ENCODE measurements around the gene GPNMB. TPM values are rescaled to one million over a fixed set of nuclear protein-coding genes. Genes with fewer than 3 reads are reported as not detected.

GPNMB gene
- total RNA-seq, 1 donor, result 60.9 TPM

DNA sequence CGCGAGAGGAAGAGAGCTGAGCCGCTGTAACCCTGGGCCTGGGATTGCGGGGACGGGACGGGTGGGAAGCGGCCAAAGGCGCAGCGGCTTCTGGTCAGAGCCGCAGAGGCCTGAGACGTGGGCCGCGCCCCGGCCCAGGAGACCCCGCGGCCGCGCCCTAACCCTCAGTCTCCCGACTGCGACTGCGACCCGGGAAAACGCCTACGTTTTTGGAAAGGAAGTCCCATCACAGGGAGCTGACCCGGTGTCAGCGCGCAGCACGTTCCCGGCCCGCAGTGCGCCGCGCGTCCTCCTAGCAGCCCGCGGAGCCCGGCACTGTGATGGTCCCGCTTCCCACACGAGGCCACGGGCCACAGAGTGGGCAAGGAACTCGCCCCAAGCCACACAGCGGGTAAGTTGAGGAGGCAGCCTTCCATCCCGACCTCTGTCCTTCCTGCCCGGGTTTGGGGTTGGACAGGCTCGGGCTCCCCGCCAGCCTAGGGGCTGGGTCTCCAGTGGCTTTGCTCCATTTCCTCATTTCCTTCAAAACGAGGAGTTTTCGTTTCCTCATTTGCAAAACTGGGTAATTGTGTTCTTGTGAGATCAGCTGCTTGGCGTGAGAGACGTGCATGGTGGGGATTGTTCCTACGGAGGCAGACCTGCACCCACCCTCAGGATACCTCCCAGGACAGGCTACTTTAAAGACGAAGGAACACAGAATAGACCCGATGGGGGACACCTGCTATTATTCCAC lies 1.2 kb downstream of the GPNMB start:
- no peak for TF ChIP-seq CTCF (IDR thresholded peaks at IDR 0.05; ENCODE audit: insufficient read depth, low read depth, low read length)
- no peak for DNase-seq (ENCODE audit: low read depth)
- H3K4me3 ChIP-seq (ENCODE audit: low read depth, low read length), result peak overlapping the region; percentile 52

DNA sequence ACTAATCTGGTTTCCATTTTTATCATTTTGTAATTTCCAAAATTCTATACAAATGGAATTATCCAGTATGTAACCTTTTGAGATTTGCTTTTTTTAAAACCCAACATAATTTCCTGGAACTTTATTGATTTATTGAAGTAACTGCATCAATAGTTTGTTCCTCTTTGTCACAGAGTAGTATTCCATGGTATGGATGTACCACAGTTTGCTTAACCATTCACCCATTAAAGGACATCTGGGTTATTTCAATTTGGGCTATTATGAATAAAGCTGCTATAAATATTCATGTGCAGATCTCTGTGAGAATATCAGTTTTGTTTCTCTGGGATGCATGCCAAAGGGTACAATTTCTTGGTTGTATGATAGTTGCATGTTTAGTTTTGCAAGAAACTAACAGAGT lies 2.9 kb downstream of the GPNMB start:
- H3K4me3 ChIP-seq (ENCODE audit: low read depth, low read length), result no peak overlapping the region
- no peak for DNase-seq (ENCODE audit: low read depth)
- no peak for TF ChIP-seq CTCF (IDR thresholded peaks at IDR 0.05; ENCODE audit: insufficient read depth, low read depth, low read length)

DNA sequence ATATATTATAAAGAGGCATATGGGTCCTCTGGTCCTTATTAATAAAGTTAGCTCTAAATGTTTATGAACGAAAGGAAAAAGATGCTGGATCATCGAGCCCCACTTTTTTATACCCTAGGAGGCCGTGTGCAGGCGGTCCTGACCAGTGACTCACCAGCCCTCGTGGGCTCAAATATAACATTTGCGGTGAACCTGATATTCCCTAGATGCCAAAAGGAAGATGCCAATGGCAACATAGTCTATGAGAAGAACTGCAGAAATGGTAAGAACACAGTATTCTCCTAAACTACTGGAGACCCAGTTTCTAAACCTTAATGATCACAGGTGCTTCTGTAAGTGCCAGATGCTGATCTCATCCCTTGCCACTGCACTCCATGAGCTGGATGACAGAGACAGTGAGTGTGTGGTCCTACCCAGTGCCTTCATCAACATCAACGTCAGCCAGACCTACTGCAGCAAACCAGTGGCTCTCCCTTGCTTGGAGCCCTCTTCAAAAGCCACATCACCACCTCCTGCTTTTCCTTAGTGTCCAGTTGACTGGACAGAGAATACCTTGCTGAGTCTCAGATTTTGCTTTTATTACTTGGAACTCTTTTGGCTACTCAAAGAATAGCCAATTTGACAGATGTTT lies 7.6 kb downstream of the GPNMB start:
- H3K4me3 ChIP-seq (ENCODE audit: low read depth, low read length), result no peak overlapping the region
- DNase-seq (ENCODE audit: low read depth), result no peak
- TF ChIP-seq CTCF (IDR thresholded peaks at IDR 0.05; ENCODE audit: insufficient read depth, low read depth, low read length), result no peak

DNA sequence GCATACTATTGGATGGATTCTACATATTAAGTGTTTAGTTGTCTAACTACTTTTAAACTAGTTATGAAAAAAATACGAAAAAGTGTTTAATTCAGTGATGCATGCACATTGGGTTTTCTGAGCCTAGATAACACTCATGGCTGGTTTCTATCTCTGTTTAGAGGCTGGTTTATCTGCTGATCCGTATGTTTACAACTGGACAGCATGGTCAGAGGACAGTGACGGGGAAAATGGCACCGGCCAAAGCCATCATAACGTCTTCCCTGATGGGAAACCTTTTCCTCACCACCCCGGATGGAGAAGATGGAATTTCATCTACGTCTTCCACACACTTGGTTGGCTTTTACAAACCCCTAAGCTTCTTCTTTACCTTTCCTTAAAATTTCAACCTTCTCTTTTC lies 10.2 kb downstream of the GPNMB start:
- no peak for TF ChIP-seq CTCF (IDR thresholded peaks at IDR 0.05; ENCODE audit: insufficient read depth, low read depth, low read length)
- no peak overlapping the region for H3K4me3 ChIP-seq (ENCODE audit: low read depth, low read length)
- no peak for DNase-seq (ENCODE audit: low read depth)

DNA sequence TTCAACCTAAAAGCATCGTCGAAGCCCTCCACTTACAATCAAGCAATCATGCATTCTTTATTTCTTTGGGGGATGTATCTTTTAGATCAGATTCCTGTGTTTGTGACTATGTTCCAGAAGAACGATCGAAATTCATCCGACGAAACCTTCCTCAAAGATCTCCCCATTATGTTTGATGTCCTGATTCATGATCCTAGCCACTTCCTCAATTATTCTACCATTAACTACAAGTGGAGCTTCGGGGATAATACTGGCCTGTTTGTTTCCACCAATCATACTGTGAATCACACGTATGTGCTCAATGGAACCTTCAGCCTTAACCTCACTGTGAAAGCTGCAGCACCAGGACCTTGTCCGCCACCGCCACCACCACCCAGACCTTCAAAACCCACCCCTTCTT lies 13.8 kb downstream of the GPNMB start:
- no peak overlapping the region for H3K4me3 ChIP-seq (ENCODE audit: low read depth, low read length)
- no peak for DNase-seq (ENCODE audit: low read depth)
- TF ChIP-seq CTCF (IDR thresholded peaks at IDR 0.05; ENCODE audit: insufficient read depth, low read depth, low read length), result no peak

DNA sequence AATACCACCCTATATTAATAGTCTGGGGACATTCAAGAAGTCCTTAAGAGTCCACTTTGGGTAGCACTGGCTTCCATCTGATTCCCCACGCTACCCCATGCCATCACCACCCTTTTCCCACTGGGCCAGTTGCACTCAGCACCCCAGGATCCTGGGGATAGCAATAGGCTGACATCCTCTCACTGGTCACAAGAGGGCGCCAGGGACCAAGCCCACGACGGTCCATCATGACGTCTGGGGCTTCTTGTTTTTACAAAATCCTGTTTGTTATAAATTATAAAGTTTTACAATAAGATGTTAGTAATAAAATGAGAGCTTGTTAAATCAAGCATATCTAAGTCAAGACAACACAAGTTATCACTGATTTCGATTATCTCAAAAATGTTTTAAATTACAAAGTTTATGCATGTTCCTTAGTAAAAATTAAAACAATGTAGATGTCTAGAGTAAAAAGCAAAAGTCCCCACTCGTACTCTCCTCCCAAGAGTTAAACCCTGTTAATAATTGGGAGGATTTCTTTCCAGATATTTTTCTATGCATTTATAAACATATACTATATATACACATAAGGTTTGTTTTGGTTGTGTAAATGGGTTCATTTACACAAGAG lies 15.4 kb downstream of the GPNMB start:
- H3K4me3 ChIP-seq (ENCODE audit: low read depth, low read length), result no peak overlapping the region
- peak; percentile 98 for TF ChIP-seq CTCF (IDR thresholded peaks at IDR 0.05; ENCODE audit: insufficient read depth, low read depth, low read length)
- DNase-seq (ENCODE audit: low read depth), result peak; percentile 66

Measured in fibroblast of villous mesenchyme (primary cell).